ENCODE data around the gene KRTAP4-5.
"Not testable (repeated sequence)": the region's sequence is repeated elsewhere in the genome, so short reads cannot be mapped to it uniquely, and the experiment has no call there.

- not testable (repeated sequence) for TF ChIP-seq TAF1 (IDR thresholded peaks at IDR 0.05; ENCODE audit: borderline replicate concordance, insufficient read depth, low read length); POLR2AphosphoS5 (IDR thresholded peaks at IDR 0.05; ENCODE audit: low read depth, low read length); SIN3A (IDR thresholded peaks at IDR 0.05; ENCODE audit: borderline replicate concordance, insufficient read depth, low read length)
Measured at GRCh38 chr17:41189837-41190318, 40.3 kb upstream of the KRTAP4-5 start, which contains the start of gene KRTAP9-1.

All from PFSK-1 (cell line).